Embryonic facial prominence (tissue), 1 donor: ENCODE data around the gene ASB7.

Source experiments
- DNase-seq: peaks from one replicate; pipeline ENCODE4 v3.0.0-alpha.2; 2016; ENCODE audit errors: extremely low spot score

Gene ASB7

DNA sequence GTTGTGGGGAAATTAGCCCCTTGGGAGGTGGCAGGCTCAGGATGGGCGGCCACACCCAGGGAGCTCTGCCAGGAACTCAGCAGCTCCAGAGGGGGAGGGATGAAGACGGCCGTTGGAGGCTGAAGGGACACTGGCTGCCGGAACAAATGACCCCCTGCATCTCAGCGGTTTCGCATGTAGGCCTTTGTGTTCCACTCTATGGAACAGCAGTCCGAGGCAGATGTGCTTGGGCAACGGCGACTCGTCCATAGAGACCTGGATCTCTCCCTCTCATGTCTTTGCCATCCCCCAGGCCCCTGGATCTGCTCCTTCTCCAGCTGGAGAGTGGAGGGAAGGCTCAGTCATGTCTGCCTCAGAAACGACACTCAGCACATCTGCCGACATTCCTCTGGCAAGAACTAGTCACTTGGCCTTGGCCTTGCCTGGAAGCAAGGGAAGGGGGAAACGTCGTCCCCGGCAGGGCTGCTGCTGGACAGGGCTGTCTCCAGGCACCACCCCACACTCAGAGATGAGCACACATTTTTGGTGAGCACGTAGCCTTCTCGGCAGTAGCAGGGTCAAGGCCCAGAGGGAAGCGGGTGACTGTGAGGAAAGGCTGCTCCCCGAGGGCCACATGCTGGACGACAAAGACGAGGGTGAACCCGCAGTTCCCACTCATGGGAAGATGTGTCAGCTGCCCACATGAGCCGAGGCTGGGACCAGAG is 83.8 kb downstream of the ASB7 start:
- no peak for DNase-seq

DNA sequence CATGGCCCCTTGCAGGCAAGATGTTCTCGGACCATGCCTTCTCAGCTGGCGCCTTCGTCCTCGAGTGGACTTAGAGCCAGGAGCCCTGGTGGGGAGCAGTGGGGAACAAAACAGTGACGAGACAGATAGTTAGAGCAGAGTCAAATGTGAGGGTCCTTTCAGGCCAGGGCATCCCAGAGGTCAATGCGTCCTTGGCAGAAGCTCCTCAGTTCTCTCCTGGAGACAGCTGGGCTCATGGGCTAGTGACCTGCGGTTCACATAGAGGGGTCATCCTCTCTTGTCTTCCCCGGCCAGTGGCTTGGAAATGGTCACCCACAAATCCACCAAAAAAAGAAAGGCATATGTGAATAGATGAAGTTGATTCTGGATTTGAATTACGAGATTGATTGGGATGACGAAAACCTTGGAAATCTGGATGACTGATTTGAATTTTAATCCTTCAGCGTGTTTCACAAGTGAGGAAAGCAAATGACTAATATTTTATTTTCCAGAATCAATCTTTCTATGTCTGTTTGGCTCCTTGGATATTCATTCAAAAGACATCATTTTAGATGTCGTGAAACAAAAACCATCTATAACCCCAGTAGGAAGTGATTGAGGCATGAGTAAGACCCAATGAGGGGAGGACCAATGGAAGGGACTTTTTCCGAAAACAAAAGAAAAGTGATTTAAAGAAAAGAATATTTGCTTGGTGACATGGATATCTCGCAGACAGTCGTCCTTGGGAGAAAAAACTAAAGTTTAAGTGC is 84.5 kb downstream of the ASB7 start:
- DNase-seq, result no peak

DNA sequence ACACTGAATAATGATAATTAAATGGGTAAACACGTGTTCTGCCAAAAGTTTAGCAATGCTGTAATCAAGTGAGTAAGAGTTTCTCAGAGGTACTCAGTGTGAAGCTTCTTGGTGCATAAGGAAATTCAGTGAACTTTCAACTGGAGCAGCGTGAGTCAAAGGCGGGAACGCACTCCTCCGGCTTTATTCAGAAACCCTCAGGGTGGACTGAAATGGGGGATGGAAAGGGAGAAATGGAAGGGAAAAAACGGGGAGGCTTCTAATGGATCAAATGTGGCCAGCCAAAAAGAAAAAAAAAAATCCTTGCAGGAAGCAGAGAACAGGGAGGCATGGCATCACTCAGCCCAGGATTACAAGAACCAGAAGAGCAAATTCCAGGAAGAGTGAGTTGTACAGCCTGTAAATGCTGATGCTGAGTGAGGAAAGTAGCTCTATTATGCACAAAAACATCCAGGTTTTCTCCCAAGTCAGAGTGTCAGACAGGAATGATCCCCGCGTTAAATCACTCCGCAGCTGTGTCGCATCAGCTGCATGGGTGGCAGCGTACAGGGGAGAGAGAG is 85.3 kb downstream of the ASB7 start:
- no peak for DNase-seq

DNA sequence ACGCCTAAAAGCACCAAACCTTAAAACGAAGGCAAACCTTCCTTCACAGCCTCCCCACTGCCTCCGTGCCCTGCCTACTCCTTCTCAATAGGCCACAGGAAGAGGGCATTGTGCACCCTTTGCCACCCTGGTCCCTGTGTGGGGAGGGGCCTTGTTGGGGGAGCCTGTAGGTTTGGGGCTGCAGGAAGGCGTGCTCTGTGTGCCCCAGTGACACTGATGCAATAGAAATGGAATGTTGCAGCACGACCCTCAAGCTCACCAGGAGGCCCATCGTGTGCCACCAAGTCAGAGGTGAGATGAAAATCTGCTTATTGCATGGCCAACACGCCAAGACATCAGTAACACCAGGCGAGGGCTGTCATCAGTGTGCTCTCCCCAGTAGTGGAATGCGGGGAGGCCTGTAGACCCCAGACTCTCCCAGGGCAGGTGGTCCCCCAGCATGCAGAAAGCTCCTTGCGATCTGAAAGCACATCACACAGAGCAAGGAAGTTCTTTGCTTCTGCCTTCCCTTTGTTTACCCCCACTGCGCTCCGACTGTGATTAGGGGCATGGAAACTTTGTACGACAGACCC is 86.2 kb downstream of the ASB7 start:
- no peak for DNase-seq

DNA sequence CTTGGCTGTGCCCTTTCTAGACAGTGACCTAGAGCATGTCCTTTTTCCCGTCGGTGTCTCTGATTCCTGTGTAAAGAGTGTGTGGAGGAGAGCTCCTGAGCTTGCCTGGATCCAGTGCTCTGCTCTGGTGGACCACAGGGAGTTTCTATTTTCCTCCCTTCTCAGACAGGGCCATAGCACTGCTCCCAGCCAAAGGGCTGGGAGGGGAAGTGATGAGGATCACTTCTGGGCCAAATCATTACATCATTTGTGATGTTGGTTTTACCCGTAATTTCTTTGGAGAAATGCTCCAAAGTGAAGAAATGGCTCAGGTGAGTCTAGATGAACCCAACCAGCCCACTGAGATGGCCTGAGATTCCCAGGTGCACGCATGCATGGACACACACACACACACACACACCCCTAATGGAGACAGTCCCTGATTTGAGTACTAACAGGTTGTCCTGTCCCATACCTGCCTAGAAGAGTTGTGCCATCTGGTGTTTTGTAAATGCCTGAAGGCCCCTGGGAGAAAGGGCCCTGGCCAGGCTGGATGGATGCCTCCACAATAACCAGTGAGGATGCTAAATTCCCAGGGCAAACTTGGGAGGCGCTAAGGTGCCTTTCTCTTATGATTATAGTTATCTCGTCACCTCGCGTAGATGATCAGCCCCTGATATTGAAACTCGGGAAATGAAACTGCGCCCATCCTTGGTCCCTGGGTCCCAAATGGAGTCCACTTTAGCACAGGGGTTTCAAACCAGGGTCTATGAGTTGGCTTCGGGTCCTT is 86.9 kb downstream of the ASB7 start:
- DNase-seq, result no peak

DNA sequence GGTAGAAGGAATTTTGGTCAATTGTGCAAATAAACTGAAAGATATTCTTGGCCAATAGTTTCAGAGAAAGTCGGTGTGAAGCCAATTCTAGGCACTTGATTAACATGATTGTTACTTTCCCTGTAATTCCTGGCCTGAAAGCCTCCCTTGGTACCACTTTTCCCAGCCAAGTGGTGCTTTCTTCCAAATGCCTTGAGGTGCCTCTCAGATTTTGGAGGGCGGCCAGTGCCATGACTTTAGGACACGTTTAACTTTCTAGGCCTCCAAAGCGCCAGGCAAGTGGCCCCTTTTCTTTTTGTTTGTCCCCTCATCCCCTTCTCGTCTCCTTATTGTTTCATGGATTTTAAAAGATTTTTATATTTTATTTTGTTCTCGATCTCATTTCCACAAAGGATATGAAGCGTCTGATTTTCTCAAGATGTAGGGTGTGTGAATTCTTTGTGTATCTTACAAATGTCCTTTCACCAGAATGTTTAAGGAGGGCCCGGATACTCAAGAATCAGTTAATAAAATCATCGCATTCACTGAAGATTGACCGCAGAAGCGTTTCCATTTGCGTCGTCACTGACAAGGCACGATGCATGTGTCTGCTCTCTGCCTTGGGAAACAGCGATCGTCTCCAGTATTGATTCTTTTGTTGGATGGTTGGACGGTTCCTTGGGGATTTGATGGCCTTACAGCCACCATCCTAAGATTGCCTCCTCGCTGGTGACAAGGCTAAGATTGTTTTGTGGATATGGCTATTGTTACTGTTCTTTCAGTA is 87.8 kb downstream of the ASB7 start:
- no peak for DNase-seq

DNA sequence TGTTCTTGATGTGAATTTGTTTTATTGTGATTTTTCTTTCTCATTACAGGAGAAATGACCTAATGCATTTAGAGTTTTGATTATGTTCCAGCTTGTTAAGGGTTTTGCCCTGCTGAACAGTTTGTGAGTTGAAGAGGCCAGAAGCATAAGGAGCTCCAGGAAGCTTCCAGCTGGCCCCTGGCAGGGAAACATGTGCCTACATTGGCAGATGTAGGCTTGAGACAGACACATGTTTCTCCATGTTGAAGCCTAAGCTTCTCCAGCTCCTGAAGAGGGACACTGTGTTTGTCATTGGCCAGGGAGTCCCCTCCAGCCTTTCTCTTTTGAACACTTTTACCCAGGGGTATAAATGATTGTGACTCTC is 88.4 kb downstream of the ASB7 start:
- no peak for DNase-seq

DNA sequence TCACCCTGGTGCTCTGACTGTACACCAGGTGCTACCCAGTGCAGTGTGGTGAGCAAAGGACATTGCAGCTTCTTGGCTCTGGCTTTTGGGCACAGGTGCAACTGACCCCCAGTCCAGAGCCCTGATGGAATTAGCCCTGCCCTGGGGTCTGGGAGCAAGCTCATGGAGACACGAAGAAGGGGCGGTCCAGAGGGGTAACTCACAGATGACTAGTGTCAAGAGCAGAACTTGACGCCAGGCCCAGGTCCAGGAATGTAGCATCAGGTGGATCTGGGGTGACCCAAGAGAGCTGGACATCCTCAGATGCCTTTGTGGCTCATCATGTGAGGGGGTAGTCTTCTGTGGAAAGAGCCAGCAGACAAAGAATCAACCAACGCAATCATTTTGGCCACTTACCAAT is 88.9 kb downstream of the ASB7 start:
- no peak for DNase-seq

DNA sequence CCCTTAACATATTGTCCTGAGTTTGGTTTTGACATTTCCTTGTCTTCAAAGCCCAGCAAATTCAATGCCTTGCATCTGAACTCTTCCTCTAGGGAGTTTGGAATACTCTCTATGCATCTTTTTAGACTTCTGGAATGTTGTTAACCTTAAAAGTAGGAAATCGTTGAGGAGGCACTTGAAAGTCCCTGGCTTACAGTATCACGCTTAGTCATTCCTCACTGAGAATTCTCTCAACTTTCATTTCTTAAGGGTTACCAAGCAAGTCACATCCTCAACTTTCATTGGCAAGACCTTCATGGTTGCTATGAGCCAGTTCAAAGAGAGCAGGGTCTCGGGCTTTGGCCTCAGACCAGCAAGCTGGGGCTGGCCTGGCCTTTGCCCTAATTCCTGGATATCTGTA is 89.9 kb downstream of the ASB7 start:
- DNase-seq, result no peak

DNA sequence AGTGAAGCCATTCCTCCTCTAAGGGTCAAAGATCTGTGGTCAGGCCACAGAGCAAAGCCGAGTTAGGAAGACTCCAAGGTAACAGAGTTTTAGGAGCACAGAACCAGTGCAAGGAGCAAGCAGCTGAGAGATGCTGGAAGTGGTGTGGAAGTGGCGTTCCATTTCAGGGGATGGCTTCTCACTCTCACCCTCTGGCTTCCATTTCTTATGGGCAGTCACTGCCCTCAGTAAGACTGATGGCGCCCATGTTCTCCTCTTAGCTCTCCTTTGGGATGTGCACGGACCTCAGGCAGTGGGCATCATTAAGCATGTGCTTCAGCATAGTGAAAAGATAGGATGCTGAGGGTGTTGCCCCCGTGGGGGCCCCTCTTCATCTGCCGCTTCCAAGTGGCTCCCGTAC is 90.3 kb downstream of the ASB7 start:
- DNase-seq, result no peak

DNA sequence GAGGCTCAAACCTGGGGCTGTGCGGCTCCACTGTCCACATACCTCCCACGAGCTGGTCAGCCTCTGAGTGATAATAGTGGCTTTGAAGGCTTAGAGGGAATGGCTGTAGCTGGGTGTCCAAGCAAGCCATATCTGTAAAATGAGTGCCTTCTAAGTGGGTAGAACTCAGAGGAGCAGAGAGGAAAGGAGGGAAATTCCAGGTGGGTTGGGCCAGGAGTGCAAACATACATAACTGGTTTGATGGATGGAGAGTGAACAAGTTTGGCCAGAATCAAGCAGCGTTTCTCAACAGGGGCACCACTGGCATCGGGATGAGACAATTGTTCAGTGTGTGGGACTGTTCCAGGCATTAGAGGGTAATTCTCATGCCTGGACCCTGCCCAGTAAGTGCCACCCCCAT is 91.1 kb downstream of the ASB7 start:
- DNase-seq, result no peak

DNA sequence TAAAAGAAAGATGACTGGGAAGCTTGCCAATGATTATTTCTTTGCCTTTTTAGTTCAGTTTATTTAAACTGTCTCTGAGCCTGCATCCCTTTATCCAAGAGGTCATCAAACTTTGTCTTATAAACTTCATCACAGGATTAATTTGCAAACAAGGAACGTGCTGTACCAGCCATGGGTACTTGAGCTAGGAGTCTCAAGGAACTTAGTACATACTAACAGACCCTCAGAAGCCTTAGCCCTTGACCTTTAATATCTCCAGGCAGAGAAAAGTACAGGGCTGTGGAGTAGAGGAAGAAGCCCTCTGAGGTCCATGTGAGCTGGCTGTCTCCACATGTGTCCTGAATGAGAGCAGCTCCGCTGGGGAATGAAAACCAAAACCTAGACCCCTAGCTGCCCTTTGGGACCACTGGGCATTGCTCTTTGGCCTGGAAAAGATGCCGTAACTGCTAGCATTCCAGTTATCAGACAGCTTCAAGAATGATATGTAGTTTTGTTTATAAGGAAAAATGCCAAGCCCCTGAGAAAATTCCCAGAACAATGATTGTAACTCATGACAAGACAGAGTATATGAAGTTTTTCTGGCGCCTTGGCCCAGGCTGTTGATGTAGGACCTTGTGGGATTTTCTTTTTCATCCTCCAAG is 92.1 kb downstream of the ASB7 start:
- no peak for DNase-seq

DNA sequence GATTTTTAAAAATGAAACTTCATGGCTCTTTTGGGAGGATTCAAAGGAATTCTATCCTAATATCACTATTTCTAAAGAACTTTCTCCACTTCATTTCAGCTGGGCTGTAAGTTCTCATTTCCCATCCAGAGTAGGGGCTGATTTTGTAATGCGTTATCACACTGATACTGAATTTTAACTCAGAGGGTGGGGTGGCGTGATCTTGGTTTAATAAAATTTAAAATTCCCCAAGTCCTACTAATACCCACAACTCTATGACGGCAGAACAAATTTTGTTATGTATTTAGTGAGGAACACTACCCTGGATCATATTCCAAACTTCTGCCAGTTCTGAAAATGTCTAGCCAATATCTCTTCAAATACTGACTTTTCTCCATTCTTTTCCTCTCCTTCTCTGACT is 92.7 kb downstream of the ASB7 start:
- DNase-seq, result no peak

DNA sequence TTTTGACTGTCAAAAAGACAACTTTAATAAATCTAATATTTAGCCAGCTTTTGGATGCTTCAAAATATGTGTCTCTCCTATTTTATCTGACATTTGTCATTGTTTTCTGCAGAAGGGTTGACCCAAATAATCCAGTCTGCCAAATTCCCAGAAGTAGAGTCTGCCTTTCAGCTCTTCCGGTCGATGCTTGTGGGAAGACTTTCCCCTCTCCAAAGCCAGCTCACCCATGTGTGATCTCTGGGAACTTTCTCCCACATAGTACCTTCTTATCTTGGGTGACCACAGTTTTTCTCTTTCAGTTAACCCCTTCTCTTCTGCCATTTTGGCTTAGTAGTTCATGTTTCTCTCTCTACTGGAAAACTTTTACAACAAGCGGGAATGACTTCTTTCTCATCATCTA is 94.1 kb downstream of the ASB7 start:
- no peak for DNase-seq
